Effector CD8-positive, alpha-beta T cell (primary cell): ENCODE results near the gene WDR38.

Experiments used
- DNase-seq: peaks from one replicate; lab custom pipeline; 2025; lab: John Stamatoyannopoulos, UW
- total RNA-seq, 4 experiments: gene quantifications; one replicate each; lab custom pipeline; 2026; lab: John Stamatoyannopoulos, UW

Gene WDR38, protein sequence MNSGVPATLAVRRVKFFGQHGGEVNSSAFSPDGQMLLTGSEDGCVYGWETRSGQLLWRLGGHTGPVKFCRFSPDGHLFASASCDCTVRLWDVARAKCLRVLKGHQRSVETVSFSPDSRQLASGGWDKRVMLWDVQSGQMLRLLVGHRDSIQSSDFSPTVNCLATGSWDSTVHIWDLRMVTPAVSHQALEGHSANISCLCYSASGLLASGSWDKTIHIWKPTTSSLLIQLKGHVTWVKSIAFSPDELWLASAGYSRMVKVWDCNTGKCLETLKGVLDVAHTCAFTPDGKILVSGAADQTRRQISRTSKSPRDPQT
- total RNA-seq = 0 to 0.88 (median 0.40) reads per million in 4 experiments

DNA sequence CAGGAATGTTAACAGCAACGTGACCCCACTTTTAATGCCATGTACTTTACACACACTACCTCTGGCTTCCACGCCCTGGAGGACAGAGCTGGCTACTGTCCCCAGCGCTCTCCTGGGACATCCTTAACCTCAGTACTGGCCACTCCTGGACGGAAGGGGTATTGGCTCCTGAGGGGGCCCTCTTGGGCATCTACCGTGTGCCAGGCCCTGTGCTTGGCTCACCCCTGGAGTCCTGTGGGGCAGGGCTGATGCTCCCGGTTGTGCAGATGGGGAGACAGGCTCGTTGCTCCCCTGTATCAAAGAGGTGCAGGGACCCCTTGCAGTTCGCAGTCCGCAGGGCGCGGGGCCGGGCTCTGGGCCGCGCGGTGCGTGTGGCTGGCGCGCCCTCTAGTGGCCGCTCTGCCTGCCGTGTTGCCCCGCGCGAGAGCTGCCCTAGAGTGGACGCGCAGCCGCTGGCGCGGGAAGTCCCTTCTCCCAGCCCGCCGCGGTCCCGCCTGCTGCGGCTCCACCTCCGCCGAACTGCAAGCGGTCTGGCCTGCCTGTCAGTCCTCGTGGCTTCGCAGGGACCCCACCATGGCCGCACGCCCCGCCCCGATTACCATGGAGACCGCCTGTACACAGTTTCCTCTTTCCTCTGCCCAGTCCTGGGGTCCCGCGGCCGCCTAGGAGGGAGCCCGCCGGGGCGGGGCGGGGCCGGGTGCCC is at the start of gene WDR38:
Gene WDR38 (plus strand): TSS at position 632 of the 703 bp plus-strand sequence. CDS start 72 bp downstream, outside the sequence.
- DNase-seq = peak; percentile 71

DNA sequence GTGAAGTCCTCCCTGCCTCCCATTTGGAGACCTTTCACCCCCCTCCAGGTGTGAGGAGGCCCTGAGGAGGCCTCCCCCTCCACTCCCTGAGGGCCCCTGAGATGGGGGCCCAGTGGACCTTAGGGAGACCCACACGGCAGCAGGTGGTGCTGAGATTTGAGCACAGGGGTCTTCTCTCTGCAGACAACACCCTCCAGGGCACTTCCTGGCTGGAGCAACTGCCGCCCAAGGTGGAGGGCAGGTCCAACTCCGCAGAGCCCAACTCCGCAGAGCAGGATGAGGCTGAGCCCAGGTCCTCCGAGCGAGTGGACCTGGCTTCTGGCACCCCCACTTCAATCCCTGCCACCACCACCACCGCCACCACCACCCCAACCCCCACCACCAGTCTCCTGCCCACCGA is 49.3 kb upstream of the WDR38 start:
- DNase-seq = no peak

DNA sequence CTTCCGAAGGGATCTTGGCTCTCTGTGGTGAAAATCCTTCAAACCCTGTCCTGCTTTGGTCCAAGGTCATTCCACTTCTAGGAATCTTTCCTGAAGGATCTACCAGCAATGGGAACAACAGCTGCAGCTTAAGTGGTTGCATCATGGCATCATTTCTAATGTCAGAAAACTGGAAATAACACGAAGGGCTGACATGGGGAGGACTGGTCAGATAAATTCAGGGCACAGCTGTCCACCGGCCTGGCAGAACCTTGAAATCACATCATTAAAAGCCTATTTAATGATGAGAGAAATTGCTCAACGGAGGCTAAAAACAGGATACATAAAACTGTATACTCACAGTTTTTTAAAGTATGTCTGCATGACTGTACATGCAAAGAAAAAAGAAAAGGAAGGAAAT is 48.1 kb upstream of the WDR38 start:
- DNase-seq = no peak

DNA sequence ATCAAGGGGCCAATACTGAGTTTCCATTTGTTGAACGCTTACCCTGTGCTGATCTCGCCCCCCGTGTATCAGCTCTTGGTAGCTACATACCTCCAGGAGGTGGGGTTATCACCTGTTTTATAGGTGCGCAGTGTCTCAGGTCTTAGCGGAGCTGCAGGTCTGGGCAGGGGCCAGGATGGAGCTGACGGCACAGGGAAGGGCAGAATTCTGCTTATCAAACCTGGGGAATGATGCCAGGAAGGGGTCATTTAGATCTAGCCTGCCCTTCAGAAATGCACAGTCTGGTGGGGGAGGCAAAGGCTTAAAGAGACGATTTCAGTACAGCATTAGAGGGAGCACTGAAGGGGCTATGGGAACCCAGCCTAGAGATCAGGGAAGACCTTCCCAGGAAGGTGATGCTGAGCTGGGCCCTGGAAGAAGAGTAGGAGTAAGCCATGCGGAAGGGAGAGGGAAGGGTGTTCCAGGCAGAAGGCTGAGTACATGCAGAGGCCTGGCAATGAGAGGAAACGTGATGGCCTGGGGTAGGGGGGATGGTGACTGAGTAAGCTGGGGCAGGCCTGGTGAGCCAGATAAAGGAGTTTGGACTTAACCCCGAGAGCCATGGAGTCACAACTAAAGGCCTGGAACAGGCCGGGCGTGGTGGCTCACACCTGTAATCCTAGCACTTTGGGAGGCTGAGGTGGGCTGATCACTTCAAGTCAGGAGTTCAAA is 44.9 kb upstream of the WDR38 start:
- no peak for DNase-seq

DNA sequence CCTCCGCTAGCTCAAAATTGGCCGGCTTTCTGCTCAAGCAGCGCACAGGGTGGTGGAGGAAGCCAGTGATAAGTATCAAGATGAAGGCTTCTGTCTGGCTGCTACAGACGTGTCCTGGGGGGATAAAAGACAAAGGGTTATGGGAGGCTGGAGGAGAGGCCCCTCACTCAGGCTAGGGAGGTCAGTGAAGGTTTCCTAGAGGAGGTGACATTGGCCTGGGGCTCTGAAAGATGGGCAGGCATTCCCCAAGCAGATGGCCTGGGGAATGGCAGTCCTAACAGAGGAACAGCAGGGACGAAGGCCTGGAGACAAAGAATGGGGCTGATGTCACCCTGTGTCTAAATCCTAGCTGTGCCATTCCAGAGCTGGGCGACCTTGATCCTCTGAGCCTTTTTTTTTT is 44.0 kb upstream of the WDR38 start:
- DNase-seq = no peak

DNA sequence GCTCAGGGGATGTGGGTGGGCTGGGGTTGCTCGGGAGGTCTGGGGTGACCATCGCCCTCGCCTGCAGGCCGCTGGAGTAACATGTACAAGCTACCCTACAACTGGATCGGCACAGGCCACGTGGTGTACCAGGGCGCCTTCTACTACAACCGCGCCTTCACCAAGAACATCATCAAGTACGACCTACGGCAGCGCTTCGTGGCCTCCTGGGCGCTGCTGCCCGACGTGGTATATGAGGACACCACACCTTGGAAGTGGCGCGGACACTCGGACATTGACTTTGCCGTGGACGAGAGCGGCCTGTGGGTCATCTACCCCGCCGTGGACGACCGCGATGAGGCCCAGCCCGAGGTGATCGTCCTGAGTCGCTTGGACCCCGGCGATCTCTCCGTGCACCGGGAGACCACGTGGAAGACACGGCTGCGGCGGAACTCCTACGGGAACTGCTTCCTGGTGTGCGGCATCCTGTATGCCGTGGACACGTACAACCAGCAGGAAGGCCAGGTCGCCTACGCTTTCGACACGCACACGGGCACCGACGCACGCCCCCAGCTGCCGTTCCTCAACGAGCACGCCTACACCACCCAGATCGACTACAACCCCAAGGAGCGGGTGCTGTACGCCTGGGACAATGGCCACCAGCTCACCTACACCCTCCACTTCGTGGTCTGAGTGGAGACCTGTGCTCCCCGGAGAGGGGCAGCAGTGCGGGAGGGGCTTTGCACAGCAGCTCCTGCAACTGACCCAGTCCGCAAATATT is 43.3 kb upstream of the WDR38 start:
- no peak for DNase-seq

DNA sequence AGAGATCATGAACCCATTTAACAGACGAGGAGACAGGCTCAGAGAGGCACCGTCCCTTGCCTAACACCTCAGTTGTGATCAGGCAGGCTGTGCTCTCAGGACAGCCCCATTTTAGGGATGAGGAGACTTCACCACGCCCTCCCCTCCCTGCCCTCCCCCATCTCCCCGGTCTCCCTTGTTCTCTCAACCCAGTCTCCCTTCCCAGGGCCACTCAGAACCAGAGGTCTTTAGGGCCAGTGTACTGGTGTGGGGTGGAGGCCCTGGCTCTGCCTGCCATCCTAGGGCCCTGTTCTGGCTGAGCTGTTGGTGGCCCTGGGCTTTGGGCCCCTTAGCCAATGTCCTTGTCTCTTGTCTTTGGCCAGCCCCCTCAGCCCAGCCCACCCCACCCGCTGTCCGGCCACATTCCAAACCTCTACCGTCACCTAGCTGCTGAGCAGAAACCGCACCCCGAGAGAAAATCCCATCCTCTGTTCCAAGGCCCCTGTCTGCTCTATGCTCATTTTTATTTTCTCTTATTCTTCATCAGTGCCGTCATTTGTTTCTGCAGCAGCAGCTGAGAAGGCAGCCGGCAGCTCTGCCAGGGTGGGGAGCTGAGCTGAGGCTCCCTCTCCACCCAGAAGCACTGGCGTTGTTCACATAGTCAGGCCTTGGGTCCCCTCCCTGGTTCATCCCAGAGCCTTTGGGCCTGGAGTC is 42.5 kb upstream of the WDR38 start:
- no peak for DNase-seq

DNA sequence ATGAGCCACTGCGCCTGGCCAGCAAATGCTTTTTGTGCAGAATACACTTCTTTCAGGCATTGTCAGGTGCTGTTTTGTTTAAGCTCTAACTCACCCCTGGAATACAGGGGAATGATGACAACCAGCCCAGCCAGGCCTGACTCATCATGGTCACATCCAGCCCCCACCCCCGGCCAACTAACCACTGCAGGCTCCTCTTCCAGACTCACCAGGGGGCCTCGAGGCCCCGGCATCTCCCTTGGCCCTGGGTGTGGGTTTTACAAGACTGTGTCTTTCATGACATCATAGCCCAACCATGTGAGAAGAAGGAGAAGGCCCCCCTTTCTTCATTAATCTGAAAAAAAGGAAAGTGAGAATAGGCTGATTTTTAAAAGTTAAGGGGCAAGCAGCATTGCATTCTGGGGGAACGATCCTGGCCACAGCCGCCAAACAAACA is 40.8 kb upstream of the WDR38 start:
- DNase-seq = no peak

DNA sequence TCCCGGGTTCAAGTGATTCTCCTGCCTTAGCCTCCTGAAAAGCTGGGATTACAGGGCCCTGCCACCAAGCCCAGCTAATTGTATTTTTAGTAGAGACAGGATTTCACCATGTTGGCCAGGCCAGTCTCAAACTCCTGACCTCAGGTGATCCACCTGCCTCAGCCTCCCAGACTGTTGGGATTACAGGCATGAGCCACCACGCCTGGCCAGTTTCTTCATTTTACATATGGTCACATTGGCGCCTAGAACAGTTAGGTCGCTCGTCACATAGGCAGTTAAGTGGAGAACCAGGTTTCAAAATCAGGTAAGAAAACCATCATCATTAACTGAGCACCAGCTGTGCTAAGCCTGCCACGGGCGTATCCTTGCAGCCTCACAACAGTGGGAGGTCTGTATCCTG is 40.2 kb upstream of the WDR38 start:
- DNase-seq = no peak

DNA sequence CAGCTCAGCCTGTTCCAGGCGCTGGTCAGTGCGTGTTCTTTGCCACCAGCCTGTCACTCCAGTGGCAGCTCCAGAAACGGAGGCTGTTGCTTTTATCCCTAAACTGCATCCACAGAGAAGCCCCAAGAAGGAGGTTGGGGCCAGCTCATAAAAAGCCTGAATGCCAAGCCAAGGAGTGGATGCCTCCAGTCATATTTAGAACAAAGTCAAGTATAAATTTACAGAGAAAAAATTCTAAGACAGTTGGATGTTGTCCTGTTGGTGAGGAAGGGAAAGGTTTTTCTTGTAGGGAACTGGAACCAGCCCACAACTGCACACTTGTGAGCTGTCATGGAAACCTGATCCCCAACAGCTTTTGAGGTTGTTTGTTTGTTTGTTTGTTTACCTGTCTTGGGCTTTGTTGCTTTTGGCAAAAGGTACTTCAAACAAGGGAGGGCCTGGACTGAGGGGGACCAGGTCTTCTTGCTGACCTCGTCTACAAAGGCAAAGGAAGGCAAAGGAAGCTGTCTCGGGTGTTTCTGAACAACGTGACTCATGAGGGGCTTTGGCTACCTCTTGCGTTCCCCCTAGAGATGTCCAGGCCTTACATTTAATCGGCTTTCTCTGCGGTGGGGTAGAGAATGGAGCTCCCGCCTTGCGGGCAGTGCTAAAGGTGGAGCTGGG is 39.6 kb upstream of the WDR38 start:
- DNase-seq = no peak

DNA sequence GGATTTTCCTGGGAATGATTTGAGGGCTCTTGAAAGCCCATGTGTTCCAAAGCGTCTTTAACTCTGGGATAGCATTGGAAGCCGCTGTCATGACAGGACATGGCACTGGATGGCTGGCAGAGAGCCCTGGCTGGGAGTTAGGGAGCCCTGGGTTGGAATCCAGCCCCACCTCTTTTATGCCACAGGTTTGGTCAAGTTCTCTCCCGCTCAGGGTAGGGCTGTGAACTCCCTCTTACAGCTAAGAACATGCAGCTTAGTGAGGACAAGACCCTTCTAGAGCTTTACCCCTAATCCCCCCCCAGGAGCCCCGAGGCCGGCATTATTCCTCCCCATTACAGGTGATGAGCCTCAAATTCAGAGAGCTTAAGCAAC is 39.1 kb upstream of the WDR38 start:
- no peak for DNase-seq

DNA sequence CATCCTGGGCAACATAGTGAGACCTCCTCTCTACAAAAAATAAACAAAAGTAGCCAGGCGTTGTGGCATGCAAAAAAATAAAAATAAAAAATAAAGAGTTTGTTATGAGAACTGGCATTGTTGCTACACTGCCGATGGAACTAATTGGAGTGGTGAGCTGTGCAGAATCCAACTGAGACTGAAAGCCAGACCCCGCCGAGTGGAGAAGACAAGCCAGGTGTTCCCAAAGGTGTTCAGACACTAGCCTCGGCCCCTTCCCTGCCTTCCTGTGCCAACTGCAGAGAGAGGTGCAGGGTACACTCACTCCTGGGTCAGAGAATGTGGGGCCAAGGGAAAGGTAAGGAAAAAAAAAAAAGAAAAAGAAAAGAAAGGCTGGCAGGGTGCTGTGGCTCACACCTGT is 37.7 kb upstream of the WDR38 start:
- DNase-seq = no peak

DNA sequence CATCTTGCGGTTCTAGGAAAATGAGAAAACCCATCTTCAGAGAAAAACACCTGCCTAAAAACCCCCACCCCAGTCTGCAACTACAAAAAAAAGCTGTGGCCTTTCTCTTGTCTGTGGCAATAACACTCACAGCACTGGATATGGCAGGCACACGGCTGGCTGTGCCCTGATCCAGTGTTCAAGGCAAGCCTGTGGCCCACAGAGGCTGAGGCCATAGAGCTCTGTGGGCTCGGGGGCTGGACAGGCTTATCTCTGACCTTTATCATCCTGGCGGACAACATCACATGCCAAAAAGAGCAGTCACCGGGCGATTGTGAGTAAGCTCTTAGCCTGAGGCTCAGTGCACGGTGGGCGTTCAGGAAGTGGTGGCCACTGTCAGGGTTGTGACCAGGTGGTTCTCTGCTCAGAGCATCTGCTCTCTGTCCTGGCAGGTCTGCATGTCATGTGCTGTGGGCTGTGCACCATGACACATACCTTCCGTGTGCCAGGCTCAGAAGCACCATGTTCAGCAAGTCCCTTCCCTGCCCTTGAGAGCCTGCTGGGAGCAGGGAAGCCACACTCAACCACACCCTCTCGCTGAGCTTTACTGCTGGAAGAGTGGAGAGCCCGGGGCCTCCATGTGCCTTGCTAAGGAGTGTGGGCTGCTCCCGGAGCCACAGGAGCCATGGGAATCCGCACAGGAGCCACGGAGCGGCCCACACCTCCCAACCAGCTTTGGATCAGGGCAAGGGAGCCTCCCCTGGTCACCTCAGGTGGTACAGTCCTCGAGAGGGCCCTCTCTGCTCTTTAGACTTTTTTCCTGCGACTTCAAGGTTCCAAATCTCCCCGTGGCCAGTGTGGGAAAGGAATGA is 34.6 kb upstream of the WDR38 start:
- no peak for DNase-seq

DNA sequence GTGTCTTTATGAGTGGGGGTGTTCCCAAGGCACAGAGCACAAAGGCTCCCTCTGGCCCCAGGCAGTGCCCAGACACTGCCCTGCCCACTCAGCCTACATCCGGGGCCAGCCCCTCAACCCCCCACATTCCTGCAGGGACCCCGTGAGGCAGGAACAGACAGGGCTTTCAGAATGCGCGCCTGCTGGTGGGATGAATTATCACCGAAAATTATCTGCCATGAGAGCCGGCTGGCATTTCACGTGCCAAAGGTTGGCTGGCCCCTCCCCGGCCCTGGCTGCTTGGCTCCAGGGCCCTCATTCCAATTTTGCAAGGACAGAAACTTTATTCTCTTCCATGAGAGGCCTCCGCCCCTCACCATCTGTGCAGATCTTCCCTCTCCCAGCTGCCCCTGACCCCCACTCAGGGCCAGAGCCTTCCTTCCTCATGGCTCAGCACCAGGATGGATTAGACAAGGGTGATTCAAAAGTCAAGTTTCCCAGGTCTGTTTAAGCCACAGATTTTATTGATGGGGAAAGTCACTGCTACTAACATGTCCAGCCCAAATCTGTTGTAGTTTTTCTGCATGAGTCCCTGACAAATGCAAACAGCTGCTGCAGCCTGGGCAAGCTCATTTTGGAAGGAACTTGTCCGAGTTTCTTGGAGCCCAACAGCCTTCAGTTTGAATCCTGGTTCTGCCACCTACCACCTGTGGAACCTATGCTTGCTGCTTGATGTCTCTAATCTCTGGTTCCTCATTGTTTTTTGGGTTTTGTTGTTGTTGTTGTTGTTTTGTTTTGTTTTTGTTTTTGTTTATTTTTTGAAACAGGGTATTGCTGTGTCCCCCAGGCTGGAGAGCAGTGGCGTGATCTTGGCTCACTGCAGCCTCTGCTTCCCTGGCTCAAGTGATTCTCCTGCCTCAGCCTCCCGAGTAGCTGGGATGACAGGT is 32.3 kb upstream of the WDR38 start:
- no peak for DNase-seq

DNA sequence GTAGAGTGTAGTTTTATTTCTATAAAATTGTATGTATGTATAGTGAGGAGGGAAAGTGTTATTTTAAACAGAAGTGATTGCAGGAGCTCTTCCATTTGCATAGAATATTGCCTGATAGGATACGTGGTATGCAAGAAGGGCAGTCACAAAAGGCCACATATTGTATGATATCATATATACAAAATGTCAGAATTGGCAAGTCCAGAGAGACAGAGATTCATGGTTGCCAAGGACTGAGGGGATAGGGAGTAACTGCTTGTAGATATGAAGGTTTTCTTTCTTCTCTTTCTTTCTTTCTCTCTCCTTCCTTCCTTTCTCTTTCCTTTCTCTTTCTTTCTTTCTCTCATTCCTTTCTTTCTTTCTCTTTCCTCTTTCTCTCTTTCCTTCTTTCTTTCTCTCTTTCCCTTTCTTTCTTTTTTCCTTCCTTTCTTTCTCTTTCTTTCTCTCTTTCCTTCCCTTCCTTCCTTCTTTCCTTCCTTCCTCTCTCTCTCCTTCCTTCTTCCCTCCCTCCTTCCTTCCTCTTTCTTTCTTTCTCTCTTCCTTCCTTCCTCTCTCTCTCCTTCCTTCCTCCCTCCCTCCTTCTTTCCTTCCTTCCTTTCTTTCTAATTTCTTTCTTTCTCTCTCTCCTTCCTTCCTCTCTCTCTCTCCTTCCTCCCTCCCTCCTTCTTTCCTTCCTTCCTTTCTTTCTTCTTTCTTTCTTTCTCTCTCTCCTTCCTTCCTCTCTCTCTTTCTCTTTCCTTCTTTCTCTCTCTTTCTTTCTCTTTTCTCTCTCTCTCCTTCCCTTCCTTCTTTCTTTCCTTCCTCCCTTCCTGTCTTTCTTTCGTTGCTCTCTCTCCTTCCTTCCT is 24.5 kb upstream of the WDR38 start:
- no peak for DNase-seq

DNA sequence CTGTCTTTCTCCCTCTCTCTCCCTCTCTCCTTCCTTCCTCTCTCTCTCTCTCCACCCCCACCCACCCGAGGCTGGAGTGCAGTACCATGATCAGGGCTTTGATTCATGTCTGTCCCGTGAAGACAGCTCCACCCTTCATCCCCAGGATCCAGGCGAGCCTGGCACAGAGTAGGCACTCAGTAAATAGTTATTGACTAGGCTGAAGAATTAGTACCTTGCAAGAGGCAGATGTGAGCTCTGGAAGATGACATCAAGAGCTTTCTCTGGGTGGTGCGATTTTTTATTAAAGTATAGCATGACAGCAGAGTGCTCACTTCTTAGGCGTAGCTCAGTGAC is 24.0 kb upstream of the WDR38 start:
- no peak for DNase-seq

DNA sequence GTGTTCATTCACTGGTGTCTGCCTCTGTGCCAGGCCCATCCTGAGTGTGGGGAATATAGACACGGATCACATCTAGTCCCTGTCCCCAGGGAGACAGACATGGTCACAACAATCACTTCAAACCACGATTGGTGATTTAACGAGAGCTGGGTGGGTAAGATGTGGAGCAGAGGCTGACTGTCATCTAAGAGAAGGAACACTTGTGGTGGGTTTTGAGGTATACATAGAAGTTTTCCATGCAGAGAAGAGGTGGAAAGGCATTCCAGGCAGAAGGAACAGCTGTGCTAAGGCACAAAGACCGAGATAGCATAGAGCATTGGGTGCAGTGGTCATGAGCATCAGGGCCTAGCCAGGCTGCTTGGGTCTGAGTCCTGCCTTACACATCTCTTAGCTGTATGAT is 22.7 kb upstream of the WDR38 start:
- no peak for DNase-seq
